C4-2B (cell line): ENCODE measurements around the gene ETS1.

Experiments used
- H3K27ac ChIP-seq: fragments of 450-650 bp; 2 replicates; pipeline ENCODE4 v1.5.1; 2017
- CTCF ChIP-seq: fragments of 450-650 bp; conservative IDR thresholded peaks from 2 replicates; pipeline ENCODE4 v1.5.1; 2017; ENCODE audit warnings: mild to moderate bottlenecking
- ZFX ChIP-seq: fragments of 450-650 bp; IDR thresholded peaks from 2 replicates; pipeline ENCODE4 v1.6.1; 2017

The ETS1 gene

GRCh38 chr11:128458321-128458720, 129.0 kb downstream of the ETS1 start:
- TF ChIP-seq ZFX (no peak), CTCF (no peak)
- no peak overlapping the region for H3K27ac ChIP-seq

- TF ChIP-seq CTCF (no peak), ZFX (no peak)
- H3K27ac ChIP-seq: no peak overlapping the region
These were observed 129.5 kb downstream of the ETS1 start for GRCh38 chr11:128457874-128458273.

- H3K27ac ChIP-seq: no peak overlapping the region
- TF ChIP-seq CTCF (no peak), ZFX (no peak)
These were observed 130.6 kb downstream of the ETS1 start for GRCh38 chr11:128456566-128457268.

- TF ChIP-seq ZFX (no peak), CTCF (no peak)
- no peak overlapping the region for H3K27ac ChIP-seq
These were observed 131.6 kb downstream of the ETS1 start for GRCh38 chr11:128455766-128456165.

- TF ChIP-seq ZFX: no peak
- TF ChIP-seq CTCF: no peak
- peak overlapping the region; percentile 69 for H3K27ac ChIP-seq
These were observed 133.7 kb downstream of the ETS1 start for GRCh38 chr11:128453444-128454336.

- TF ChIP-seq ZFX (no peak), CTCF (no peak)
These were observed 135.5 kb downstream of the ETS1 start for GRCh38 chr11:128451652-128452470.

More at GRCh38 chr11:128451652-128452470, 135.5 kb downstream of the ETS1 start:
- H3K27ac ChIP-seq: no peak overlapping the region
